ENCODE data around the gene CMC4.

The CMC4 gene

DNA sequence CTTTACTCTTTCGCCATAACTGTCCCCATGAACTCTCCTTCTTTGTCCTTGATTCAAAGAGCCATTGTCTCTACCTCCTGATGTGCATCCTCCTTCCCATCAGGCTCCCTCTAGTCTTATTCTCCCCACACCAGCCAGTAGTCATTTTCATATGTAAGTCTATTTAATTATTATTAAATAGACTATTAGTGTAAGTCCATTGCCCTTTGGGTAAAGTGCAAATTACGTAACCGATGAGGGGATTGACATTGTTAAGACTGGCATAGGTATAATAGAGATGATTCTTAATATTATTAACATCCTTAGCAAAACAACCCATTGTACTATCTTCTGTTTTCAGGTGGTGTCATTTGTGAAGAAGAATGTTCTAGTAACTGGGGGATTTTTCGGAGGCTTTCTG is 16.7 kb downstream of the CMC4 start:
- no peak overlapping the region for H3K27ac ChIP-seq (ENCODE audit: low read depth, low read length)
- H3K36me3 ChIP-seq (ENCODE audit: insufficient read depth, low read length) = no peaks in the 10 kb centered on the region
- H2AFZ ChIP-seq (ENCODE audit: low read length, unreplicated experiment) = no peak overlapping the region
- peaks cover 4% of the 10 kb centered on the region for H3K4me1 ChIP-seq (ENCODE audit: control insufficient read depth, insufficient read depth, low read length, unreplicated experiment)
- no peaks in the 10 kb centered on the region for H3K27me3 ChIP-seq (ENCODE audit: insufficient read depth, low read length)
- no peak overlapping the region for H3K4me3 ChIP-seq (ENCODE audit: low read depth, low read length)
- no peaks in the 10 kb centered on the region for H3K79me2 ChIP-seq (ENCODE audit: control insufficient read depth, insufficient read depth, low read length, unreplicated experiment)

DNA sequence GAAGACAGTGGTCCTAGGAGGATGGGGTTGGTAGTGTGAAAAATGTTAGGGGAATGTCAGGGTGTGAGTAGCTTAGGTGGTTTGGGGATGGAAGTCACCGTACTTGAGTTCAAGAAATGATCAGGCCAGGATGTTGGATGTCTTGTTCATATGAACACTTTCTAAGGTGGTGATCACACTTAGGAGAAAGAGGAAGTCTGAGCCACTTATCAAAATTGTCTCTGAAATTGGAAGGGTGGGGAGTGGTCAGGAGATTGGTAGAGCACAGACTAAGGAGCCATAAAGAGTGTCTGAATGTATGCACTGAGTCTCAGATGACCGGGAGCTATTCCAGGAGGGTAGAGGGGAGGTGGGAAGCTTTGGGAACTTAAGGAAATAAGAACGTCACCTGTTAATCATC is 17.3 kb downstream of the CMC4 start:
- H3K4me3 ChIP-seq (ENCODE audit: low read depth, low read length) = no peak overlapping the region
- peaks cover 4% of the 10 kb centered on the region for H3K4me1 ChIP-seq (ENCODE audit: control insufficient read depth, insufficient read depth, low read length, unreplicated experiment)
- H3K27ac ChIP-seq (ENCODE audit: low read depth, low read length) = no peak overlapping the region

DNA sequence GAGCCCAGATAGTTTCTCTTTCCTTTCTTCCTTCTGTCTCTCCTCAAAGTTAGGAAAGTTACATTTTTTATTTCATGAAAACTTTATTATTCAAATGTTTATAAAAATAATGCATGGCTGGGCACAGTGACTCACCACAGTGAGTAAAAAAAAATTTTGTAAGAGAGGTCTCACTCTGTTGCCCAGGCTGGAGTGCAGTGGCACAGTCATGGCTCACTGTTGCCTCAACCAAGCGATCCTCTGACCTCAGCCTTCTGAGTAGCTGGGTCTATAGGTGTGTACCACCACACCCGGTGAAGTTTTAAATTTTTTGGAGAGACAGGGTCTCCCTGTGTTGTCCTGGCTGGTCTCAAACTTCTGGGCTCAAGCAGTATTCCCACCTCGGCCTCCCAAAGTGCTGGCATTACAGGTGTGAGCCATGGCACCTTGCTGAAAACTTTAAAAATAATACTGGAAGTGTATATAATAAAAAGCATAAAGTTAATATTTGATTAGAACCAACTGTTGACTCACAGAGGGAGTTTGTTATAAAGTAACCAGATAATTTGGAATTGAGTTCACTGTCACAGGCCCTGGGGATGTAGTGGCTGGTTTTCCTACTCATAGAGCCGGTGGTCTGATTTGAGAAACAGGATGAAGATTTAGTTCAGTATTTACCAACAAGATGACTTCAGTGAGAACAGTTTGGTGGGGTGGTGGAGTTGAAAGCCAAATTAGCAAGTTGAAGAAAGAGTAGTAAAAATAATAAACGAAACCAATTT is 18.0 kb downstream of the CMC4 start:
- Histone ChIP-seq H3K79me2 (ENCODE audit: control insufficient read depth, insufficient read depth, low read length, unreplicated experiment) (no peaks in the 10 kb centered on the region), H3K4me1 (ENCODE audit: control insufficient read depth, insufficient read depth, low read length, unreplicated experiment) (peaks cover 4% of the 10 kb centered on the region), H3K27me3 (ENCODE audit: insufficient read depth, low read length) (no peaks in the 10 kb centered on the region), H3K36me3 (ENCODE audit: insufficient read depth, low read length) (no peaks in the 10 kb centered on the region), H2AFZ (ENCODE audit: low read length, unreplicated experiment) (no peak overlapping the region), H3K4me3 (ENCODE audit: low read depth, low read length) (no peak overlapping the region), H3K27ac (ENCODE audit: low read depth, low read length) (no peak overlapping the region)

More for the DNA sequence above, 17.3 kb downstream of the CMC4 start:
- H3K36me3 ChIP-seq (ENCODE audit: insufficient read depth, low read length) = no peaks in the 10 kb centered on the region
- no peaks in the 10 kb centered on the region for H3K27me3 ChIP-seq (ENCODE audit: insufficient read depth, low read length)
- H3K79me2 ChIP-seq (ENCODE audit: control insufficient read depth, insufficient read depth, low read length, unreplicated experiment) = no peaks in the 10 kb centered on the region
- H2AFZ ChIP-seq (ENCODE audit: low read length, unreplicated experiment) = no peak overlapping the region

DNA sequence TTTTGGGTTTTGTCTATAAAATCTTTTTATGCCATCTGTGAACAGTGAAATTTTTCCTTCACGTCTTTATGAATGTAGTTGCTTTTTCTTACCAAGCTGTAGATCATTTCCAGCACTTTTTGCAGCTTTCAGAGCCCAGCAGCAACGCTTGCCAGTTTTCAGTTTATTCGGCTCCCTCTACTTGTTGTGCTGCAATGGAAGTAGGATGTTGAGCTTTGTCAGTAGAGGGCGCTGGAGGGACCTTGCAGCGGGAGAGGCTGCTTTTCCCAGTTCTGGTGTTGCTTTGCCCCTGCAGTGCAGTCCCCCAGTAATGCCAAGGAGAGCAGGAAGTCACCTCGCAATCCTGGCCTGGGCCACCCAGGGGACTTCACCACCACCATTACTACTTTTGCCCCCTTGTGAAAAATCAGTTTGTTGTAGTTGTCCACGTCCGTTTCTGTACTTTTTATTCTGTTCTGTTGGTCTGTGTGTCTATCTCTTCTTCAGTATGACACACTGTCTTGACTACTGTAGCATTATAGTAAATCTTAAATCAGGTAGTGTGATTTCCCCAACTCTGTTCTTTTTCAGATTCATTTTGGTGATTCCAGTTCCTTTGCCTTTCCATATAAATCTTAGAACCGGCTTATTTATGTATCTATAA is 21.8 kb downstream of the CMC4 start:
- Histone ChIP-seq H3K36me3 (ENCODE audit: insufficient read depth, low read length) (no peaks in the 10 kb centered on the region), H2AFZ (ENCODE audit: low read length, unreplicated experiment) (no peak overlapping the region), H3K4me3 (ENCODE audit: low read depth, low read length) (no peak overlapping the region), H3K4me1 (ENCODE audit: control insufficient read depth, insufficient read depth, low read length, unreplicated experiment) (no peaks in the 10 kb centered on the region), H3K27me3 (ENCODE audit: insufficient read depth, low read length) (no peaks in the 10 kb centered on the region), H3K79me2 (ENCODE audit: control insufficient read depth, insufficient read depth, low read length, unreplicated experiment) (no peaks in the 10 kb centered on the region), H3K27ac (ENCODE audit: low read depth, low read length) (no peak overlapping the region)

DNA sequence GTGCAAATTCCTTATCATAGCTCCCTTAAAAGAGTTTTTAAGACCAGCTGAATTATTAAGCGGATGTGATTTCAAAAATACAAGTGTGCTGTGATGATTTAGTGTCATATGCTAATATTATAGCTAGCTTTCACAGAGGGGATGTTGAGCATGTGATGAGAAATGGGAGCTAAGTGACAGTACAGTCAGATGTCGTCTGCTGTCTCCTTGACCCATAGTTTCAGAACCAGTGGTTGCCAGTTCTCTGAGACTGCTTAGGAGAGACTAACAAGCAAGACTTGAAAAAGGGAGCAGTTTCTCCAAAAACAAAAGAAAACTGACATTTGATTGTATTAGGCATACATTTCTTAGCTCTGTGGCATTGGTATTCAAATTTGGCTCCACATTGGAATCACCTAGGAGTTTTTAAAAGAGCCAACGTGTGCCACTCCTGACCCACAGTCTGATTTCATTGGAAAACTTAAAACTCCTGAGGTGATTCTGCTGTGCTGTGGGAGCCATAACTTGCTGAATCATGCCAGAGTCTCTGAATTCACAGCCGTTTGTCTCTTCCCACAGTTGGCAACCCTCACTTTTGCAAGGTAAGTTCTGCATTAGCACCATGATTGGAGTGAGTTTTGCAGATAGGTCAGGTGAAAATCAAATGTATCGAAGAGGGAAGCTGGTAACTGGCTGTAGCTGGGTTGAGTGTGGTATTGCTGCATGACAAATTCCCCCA is 24.0 kb downstream of the CMC4 start:
- Histone ChIP-seq H3K27ac (ENCODE audit: low read depth, low read length) (no peak overlapping the region), H3K27me3 (ENCODE audit: insufficient read depth, low read length) (no peaks in the 10 kb centered on the region), H3K36me3 (ENCODE audit: insufficient read depth, low read length) (no peaks in the 10 kb centered on the region), H3K4me3 (ENCODE audit: low read depth, low read length) (no peak overlapping the region), H3K4me1 (ENCODE audit: control insufficient read depth, insufficient read depth, low read length, unreplicated experiment) (no peaks in the 10 kb centered on the region), H3K79me2 (ENCODE audit: control insufficient read depth, insufficient read depth, low read length, unreplicated experiment) (no peaks in the 10 kb centered on the region), H2AFZ (ENCODE audit: low read length, unreplicated experiment) (no peak overlapping the region)

DNA sequence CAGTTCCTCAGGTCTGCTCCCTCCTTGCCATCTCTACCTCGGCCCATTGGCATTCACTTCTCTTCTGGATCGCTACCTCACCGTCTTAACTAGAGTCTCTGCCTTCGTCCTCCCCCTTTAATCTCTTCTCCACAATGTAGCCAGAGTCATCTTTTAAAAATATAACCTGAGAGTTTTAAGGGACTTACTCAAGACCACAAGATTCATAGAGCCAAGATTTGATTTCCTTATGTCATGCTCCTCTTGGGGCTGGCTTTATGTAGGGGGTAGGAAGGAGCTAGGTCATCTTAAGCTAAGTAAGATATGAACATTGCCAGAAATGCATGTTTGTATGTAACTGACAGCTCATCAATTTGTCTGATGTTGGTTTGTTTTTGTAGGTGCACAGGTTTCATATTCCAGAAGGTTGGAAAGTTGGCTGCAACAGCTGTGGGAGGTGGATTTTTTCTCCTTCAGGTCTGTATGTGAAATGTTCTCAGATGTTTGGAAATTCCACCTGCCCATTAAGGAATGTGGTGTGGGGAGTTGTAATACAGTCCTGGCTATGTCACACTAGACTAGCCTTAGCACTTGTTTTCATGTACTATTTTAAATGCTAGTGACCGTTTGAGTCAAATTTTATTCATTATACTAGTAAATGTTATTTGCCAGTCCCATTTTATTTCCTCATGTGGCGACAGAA is 24.7 kb downstream of the CMC4 start:
- Histone ChIP-seq H3K36me3 (ENCODE audit: insufficient read depth, low read length) (no peaks in the 10 kb centered on the region), H3K27me3 (ENCODE audit: insufficient read depth, low read length) (no peaks in the 10 kb centered on the region), H3K4me1 (ENCODE audit: control insufficient read depth, insufficient read depth, low read length, unreplicated experiment) (no peaks in the 10 kb centered on the region), H3K4me3 (ENCODE audit: low read depth, low read length) (no peak overlapping the region), H3K27ac (ENCODE audit: low read depth, low read length) (no peak overlapping the region), H3K79me2 (ENCODE audit: control insufficient read depth, insufficient read depth, low read length, unreplicated experiment) (no peaks in the 10 kb centered on the region), H2AFZ (ENCODE audit: low read length, unreplicated experiment) (no peak overlapping the region)

DNA sequence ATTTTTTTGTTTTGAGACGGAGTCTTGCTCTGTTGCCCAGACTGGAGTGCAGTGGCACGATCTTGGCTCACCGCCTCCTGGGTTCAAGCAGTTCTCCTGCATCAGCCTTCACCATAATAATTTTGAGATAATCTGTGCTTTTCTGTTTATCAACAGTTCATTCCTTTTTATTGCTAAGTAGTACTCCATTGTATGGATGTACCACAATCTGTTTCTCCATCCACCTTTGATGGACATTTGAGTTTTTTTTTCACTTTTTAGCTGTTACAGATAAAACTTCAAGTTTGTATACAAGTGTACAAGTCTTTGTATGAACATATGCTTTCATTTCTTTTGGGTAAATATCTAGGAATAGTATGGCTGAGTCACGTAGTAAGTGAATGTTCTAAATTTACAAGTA is 35.2 kb downstream of the CMC4 start:
- H2AFZ ChIP-seq (ENCODE audit: low read length, unreplicated experiment) = no peak overlapping the region
- no peak overlapping the region for H3K4me3 ChIP-seq (ENCODE audit: low read depth, low read length)
- H3K79me2 ChIP-seq (ENCODE audit: control insufficient read depth, insufficient read depth, low read length, unreplicated experiment) = peaks cover 4% of the 10 kb centered on the region
- no peaks in the 10 kb centered on the region for H3K27me3 ChIP-seq (ENCODE audit: insufficient read depth, low read length)
- no peaks in the 10 kb centered on the region for H3K4me1 ChIP-seq (ENCODE audit: control insufficient read depth, insufficient read depth, low read length, unreplicated experiment)
- peaks cover 9% of the 10 kb centered on the region for H3K36me3 ChIP-seq (ENCODE audit: insufficient read depth, low read length)
- no peak overlapping the region for H3K27ac ChIP-seq (ENCODE audit: low read depth, low read length)

DNA sequence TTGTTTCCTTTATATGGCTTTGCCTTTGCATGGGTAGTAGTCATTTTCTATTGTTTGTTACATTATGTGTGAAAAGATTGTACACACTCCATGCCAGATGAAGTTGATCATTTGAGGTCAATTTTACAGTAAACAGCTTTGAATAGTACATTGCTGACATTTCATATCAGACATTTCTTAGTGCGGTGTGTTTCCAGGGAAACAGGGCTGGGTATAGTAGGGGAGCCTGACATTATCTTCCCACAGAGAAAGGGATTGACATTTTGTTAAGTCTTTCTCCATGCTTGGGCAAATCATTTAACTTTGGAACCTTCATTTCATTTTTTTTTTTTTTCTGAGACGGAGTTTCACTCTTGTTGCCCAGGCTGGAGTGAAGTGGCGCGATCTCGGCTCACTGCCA is 39.3 kb downstream of the CMC4 start:
- Histone ChIP-seq H3K4me3 (ENCODE audit: low read depth, low read length) (no peak overlapping the region), H3K4me1 (ENCODE audit: control insufficient read depth, insufficient read depth, low read length, unreplicated experiment) (peaks cover 10% of the 10 kb centered on the region), H3K79me2 (ENCODE audit: control insufficient read depth, insufficient read depth, low read length, unreplicated experiment) (peaks cover 19% of the 10 kb centered on the region), H2AFZ (ENCODE audit: low read length, unreplicated experiment) (no peak overlapping the region), H3K27ac (ENCODE audit: low read depth, low read length) (no peak overlapping the region), H3K27me3 (ENCODE audit: insufficient read depth, low read length) (no peaks in the 10 kb centered on the region), H3K36me3 (ENCODE audit: insufficient read depth, low read length) (peaks cover 9% of the 10 kb centered on the region)

DNA sequence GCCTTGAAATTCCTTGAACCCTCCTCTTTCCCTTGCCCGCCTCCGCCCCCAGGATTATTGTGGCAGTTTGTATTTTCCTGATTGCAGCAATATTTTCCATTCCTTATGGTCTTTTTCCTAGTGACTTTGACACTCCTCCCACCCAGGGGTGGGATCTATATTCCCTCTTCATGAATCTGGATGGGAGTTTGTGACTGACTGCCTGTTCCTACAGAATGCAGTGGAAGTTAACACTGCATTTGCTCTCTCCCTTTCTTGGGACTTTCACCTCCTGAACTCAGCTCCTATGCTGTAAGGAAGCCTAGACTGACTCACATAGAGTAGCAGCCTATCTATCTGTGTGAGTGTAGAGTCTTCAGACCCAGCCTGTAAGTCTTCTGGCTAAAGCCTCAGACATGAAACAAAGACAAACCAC is 42.1 kb downstream of the CMC4 start:
- H3K27me3 ChIP-seq (ENCODE audit: insufficient read depth, low read length) = no peaks in the 10 kb centered on the region
- H3K4me3 ChIP-seq (ENCODE audit: low read depth, low read length) = no peak overlapping the region
- H3K27ac ChIP-seq (ENCODE audit: low read depth, low read length) = peak overlapping the region; percentile 100
- H3K4me1 ChIP-seq (ENCODE audit: control insufficient read depth, insufficient read depth, low read length, unreplicated experiment) = peaks cover 10% of the 10 kb centered on the region
- H3K79me2 ChIP-seq (ENCODE audit: control insufficient read depth, insufficient read depth, low read length, unreplicated experiment) = peaks cover 19% of the 10 kb centered on the region
- H2AFZ ChIP-seq (ENCODE audit: low read length, unreplicated experiment) = no peak overlapping the region
- H3K36me3 ChIP-seq (ENCODE audit: insufficient read depth, low read length) = no peaks in the 10 kb centered on the region

DNA sequence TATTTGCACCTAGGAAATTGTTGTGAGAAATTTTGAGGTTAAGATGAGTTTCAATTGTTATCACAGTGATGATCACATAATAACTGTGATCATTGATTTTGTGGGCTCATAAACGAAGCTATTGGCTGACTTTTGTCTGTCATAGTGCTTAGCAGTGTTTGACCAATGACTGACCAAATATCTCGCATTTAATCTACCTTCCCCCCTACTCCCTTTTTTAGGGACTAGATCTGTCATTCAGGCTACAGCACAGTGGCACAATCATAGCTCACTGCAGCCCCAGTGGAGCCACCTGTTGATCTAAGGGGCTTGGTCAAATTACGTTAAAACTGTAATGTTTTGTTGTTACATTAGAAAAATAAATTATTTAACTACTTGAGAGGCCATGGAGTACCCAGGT is 42.8 kb downstream of the CMC4 start:
- peaks cover 10% of the 10 kb centered on the region for H3K4me1 ChIP-seq (ENCODE audit: control insufficient read depth, insufficient read depth, low read length, unreplicated experiment)
- peak overlapping the region; percentile 100 for H3K27ac ChIP-seq (ENCODE audit: low read depth, low read length)
- no peaks in the 10 kb centered on the region for H3K36me3 ChIP-seq (ENCODE audit: insufficient read depth, low read length)
- peaks cover 19% of the 10 kb centered on the region for H3K79me2 ChIP-seq (ENCODE audit: control insufficient read depth, insufficient read depth, low read length, unreplicated experiment)
- H2AFZ ChIP-seq (ENCODE audit: low read length, unreplicated experiment) = no peak overlapping the region
- peak overlapping the region; percentile 92 for H3K4me3 ChIP-seq (ENCODE audit: low read depth, low read length)
- no peaks in the 10 kb centered on the region for H3K27me3 ChIP-seq (ENCODE audit: insufficient read depth, low read length)
